HG03354 (cell line): Measurements from ENCODE around the gene SPO11.

Experiments
- ATAC-seq: cut with Tn5 transposase; IDR thresholded peaks from one replicate; pipeline ENCODE4 v1.9.1; 2021; ENCODE audit warnings: mild to moderate bottlenecking; ENCODE audit not compliant: unreplicated experiment, poor library complexity, severe bottlenecking

The SPO11 gene

GRCh38 chr20:57372581-57373350, 43.2 kb downstream of the SPO11 start:
- ATAC-seq = no peak

GRCh38 chr20:57374343-57374930, 44.8 kb downstream of the SPO11 start:
- ATAC-seq = no peak

- ATAC-seq = no peak
These were observed 45.5 kb downstream of the SPO11 start for GRCh38 chr20:57374931-57375651.

GRCh38 chr20:57375652-57376230, 46.1 kb downstream of the SPO11 start:
- ATAC-seq = no peak

- no peak for ATAC-seq
These were observed 47.7 kb downstream of the SPO11 start for GRCh38 chr20:57377350-57377749.

- no peak for ATAC-seq
These were observed 48.5 kb downstream of the SPO11 start for GRCh38 chr20:57378107-57378506.

- no peak for ATAC-seq
These were observed 49.2 kb downstream of the SPO11 start for GRCh38 chr20:57378646-57379262.

GRCh38 chr20:57379263-57379647, 49.7 kb downstream of the SPO11 start:
- ATAC-seq = no peak

GRCh38 chr20:57380081-57380750, 50.6 kb downstream of the SPO11 start:
- no peak for ATAC-seq

GRCh38 chr20:57381596-57382503, 52.2 kb downstream of the SPO11 start:
- ATAC-seq = peak; percentile 71

GRCh38 chr20:57382516-57382915, 52.9 kb downstream of the SPO11 start:
- no peak for ATAC-seq

- ATAC-seq = no peak
These were observed 54.1 kb downstream of the SPO11 start for GRCh38 chr20:57383447-57384347.

- ATAC-seq = no peak
These were observed 54.9 kb downstream of the SPO11 start for GRCh38 chr20:57384486-57384885.

- no peak for ATAC-seq
These were observed 55.6 kb downstream of the SPO11 start for GRCh38 chr20:57384953-57385761.

- no peak for ATAC-seq
These were observed 56.3 kb downstream of the SPO11 start for GRCh38 chr20:57385940-57386339.

- no peak for ATAC-seq
These were observed 57.2 kb downstream of the SPO11 start for GRCh38 chr20:57386762-57387161.

- no peak for ATAC-seq
These were observed 57.9 kb downstream of the SPO11 start for GRCh38 chr20:57387463-57387862.
